Right lobe of liver (tissue), 6 donors: ENCODE results near the gene CCDC9. TPM values are rescaled to one million over a fixed set of nuclear protein-coding genes. Genes with fewer than 3 reads are reported as not detected.

ENCODE experiments used
- ATAC-seq, 4 donors: fragments of 200-7000 bp; cut with Tn5 transposase; one replicate each; pipeline ENCODE4 v1.9.1; 2020; ENCODE audit warnings: mild to moderate bottlenecking in 4 of 4, moderate library complexity in 4 of 4
- DNase-seq, 3 donors: peaks; one replicate each; pipeline ENCODE4 v3.0.0-alpha.2; 2020
- H3K27ac ChIP-seq, 3 donors: fragments of 200-600 bp; one replicate each; pipeline ENCODE4 v1.8.0; 2022
- H3K27me3 ChIP-seq, 2 donors: fragments of 200-600 bp; one replicate each; pipeline ENCODE4 v1.8.0; 2022
- H3K36me3 ChIP-seq, 4 donors: fragments of 200-600 bp; sonication (generic) in 1 of 4; one replicate each; pipeline versions ENCODE4 v1.5.1 to v1.8.0; 2017 to 2022; ENCODE audit warnings: control low read depth in 1 of 4
- H3K4me1 ChIP-seq, 4 donors: fragments of 200-600 bp; sonication (generic) in 1 of 4; one replicate each; pipeline versions ENCODE4 v1.5.1 to v1.8.0; 2017 to 2022; ENCODE audit warnings: control low read depth in 1 of 4
- H3K4me3 ChIP-seq, 3 donors: fragments of 200-600 bp; one replicate each; pipeline ENCODE4 v1.8.0; 2022
- H3K9me3 ChIP-seq, 4 donors: fragments of 200-600 bp; sonication (generic) in 1 of 4; one replicate each; pipeline versions ENCODE4 v1.5.1 to v1.8.0; 2017 to 2022; ENCODE audit warnings: control low read depth in 1 of 4
- CTCF ChIP-seq, 4 donors: fragments of 200-600 bp in 3 of 4; fragments of 450-650 bp in 1 of 4; IDR thresholded peaks; one replicate each; pipeline versions ENCODE4 v1.5.1 to v1.8.0; 2016 to 2022; ENCODE audit warnings: antibody characterized with exemption in 4 of 4, mild to moderate bottlenecking in 2 of 4
- POLR2A ChIP-seq: fragments of 450-650 bp; IDR thresholded peaks from one replicate; pipeline ENCODE4 v1.6.1; 2017; ENCODE audit warnings: antibody characterized with exemption, mild to moderate bottlenecking
- WGBS: methylation state at CpG from one replicate; pipeline ENCODE4 v1.1.6; 2018; ENCODE audit warnings: low coverage, low lambda C conversion rate; ENCODE audit not compliant: insufficient coverage; ENCODE audit errors: missing lambda C conversion rate; 5-methylcytosine and 5-hydroxymethylcytosine counted together
- intact Hi-C, 2 donors: fragments of 100-400 bp; cut with DNase I; formaldehyde crosslinking; loops; one replicate each; pipeline versions ENCODE4 v1.11.2 to v1.14.1; 2022
- total RNA-seq, 6 experiments: library from RNA; depleted of rRNA in 2 of 6; stranded (reverse); fragments of >200 nt in 2 of 6; fragmentation: NEBNext Ultra II Directional in 3 of 6; extraction: Animal tissue kit (Norgen Biotek cat#: 25700) in 3 of 6; gene quantifications; one replicate each; pipeline versions ENCODE4 v1.1.0 to v1.2.4, GENCODE V29; 2016 to 2023
- donor health status: DM: no; HTN: yes; CAD: no.
- donor health status: DM: no; HTN: no; CAD: no.
- donor health status: DM: no; HTN: no; CAD: no.
- donor health status: DM: no; HTN: yes; CAD: no.
- donor health status: DM: no; HTN: yes; CAD: no.

The CCDC9 gene
- total RNA-seq, 6 experiments from 2014 or later, result 5.8 to 15.1 (median 9.1) TPM

DNA sequence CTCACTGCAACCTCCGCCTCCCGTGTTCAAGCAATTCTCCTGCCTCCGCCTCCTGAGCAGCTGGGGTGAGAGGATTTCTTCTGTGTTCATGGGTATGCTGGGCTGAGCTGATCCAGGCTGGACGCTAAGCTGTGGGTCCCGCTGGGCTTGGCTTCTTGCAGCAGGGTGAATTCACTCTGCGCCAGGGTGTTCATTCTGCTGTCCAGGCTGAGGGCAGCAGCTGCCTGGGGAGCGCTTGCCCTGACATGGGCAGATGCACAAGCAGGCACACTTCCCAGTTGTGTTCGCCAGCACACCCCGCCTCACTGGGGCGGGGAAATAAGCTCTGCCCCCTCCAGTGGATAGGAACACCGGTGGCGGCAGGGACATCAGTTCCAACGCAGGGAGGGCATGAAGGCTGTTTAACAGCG is 11.0 kb downstream of the CCDC9 start:
- Histone ChIP-seq H3K9me3 (no peaks in the 10 kb centered on the region), H3K36me3 (peaks cover 0 to 56% (median 17%) of the 10 kb centered on the region in 4 donors), H3K27me3 (no peaks in the 10 kb centered on the region), H3K4me1 (peaks cover 0 to 11% (median 0%) of the 10 kb centered on the region in 4 donors), H3K27ac (no peak overlapping the region), H3K4me3 (no peak overlapping the region)
- 70% methylated on average over 9 of the region's 14 CpGs for WGBS
- intact Hi-C loops, result no loop called here
- peak; percentile 66 to 85 (median 80) for DNase-seq
- TF ChIP-seq CTCF (IDR thresholded peaks at IDR 0.05) (no peak), POLR2A (no peak)
- ATAC-seq, result peak; percentile 64 to 95 (median 78)

GRCh38 chr19:47268028-47268427 is 11.7 kb downstream of the CCDC9 start:
- no peak for DNase-seq
- H3K9me3 ChIP-seq, result no peaks in the 10 kb centered on the region
- H3K36me3 ChIP-seq, result peaks cover 0 to 53% (median 17%) of the 10 kb centered on the region in 4 donors
- no peak overlapping the region for H3K27ac ChIP-seq
- intact Hi-C loops, result no loop called here
- H3K4me1 ChIP-seq, result peaks cover 0 to 13% (median 0%) of the 10 kb centered on the region in 4 donors
- TF ChIP-seq POLR2A (no peak), CTCF (IDR thresholded peaks at IDR 0.05) (no peak)
- H3K4me3 ChIP-seq, result no peak overlapping the region
- 91% methylated on average over 6 of the region's 6 CpGs for WGBS
- ATAC-seq, result no peak
- no peaks in the 10 kb centered on the region for H3K27me3 ChIP-seq

DNA sequence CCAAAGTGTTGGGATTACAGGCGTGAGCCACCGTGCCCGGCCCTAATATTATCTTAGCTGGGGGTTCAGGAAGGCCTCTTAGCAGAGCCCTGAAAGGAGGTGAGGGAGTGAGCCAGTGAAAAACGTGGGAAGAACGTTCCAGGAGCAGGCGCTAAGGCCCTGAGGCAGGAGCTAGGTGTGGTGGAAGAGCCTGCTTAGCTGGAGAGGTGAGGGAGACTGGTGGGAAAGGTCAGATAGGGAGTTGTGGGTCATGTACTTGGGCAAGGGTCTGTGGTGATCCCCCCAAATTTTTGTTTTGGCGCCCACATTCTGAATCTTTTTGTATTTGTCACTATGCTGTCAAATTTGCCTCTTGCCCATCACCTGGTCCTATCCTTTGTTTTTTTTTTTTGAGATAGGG is 13.3 kb downstream of the CCDC9 start:
- WGBS, result 80% methylated on average over 3 of the region's 7 CpGs
- ATAC-seq, result no peak

DNA sequence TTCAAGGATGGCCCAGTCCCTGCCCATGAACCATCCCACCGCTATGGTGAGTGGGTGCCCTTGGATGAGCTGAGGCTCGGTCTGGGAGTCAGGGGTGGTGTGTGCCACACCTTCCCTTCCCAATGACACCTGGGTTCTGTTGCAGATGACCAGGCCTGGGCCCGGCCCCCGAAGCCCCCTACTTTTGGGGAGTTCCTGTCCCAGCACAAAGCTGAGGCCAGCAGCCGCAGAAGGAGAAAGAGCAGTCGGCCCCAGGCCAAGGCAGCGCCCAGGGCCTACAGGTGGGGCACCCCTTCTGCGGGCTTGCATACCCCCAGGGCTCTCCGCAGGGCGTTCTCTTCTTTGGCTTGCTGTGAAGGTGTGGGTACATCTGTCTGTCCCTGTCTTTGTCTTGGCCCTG is 14.1 kb downstream of the CCDC9 start:
- Histone ChIP-seq H3K36me3 (peaks cover 0 to 38% (median 9%) of the 10 kb centered on the region in 4 donors), H3K27ac (no peak overlapping the region), H3K4me3 (no peak overlapping the region), H3K9me3 (no peaks in the 10 kb centered on the region), H3K4me1 (peaks cover 0 to 24% (median 1%) of the 10 kb centered on the region in 4 donors), H3K27me3 (no peaks in the 10 kb centered on the region)
- ATAC-seq (no peak), DNase-seq (no peak)
- intact Hi-C loops, result no loop called here
- TF ChIP-seq CTCF (IDR thresholded peaks at IDR 0.05), result no peak
- TF ChIP-seq POLR2A, result no peak
- 83% methylated on average over 1 of the region's 10 CpGs for WGBS

More for the DNA sequence above, 13.3 kb downstream of the CCDC9 start:
- Histone ChIP-seq H3K4me3 (no peak overlapping the region), H3K36me3 (peaks cover 0 to 46% (median 15%) of the 10 kb centered on the region in 4 donors), H3K9me3 (no peaks in the 10 kb centered on the region), H3K27me3 (no peaks in the 10 kb centered on the region), H3K4me1 (peaks cover 0 to 17% (median 0%) of the 10 kb centered on the region in 4 donors), H3K27ac (no peak overlapping the region)
- TF ChIP-seq CTCF (IDR thresholded peaks at IDR 0.05) (no peak), POLR2A (no peak)
- DNase-seq, result peak in 1 of 3 donors; percentile 11
- intact Hi-C loops, result no loop called here

GRCh38 chr19:47271949-47272348 is 15.6 kb downstream of the CCDC9 start:
- no peak overlapping the region for H3K27ac ChIP-seq
- 71% methylated on average over 4 of the region's 6 CpGs for WGBS
- H3K4me1 ChIP-seq, result peaks cover 0 to 28% (median 2%) of the 10 kb centered on the region in 4 donors
- no peaks in the 10 kb centered on the region for H3K27me3 ChIP-seq
- DNase-seq (no peak), ATAC-seq (no peak)
- intact Hi-C loops, result no loop called here
- peaks cover 0 to 24% (median 5%) of the 10 kb centered on the region in 4 donors for H3K36me3 ChIP-seq
- no peak overlapping the region for H3K4me3 ChIP-seq
- TF ChIP-seq CTCF (IDR thresholded peaks at IDR 0.05) (no peak), POLR2A (no peak)
- no peaks in the 10 kb centered on the region for H3K9me3 ChIP-seq
